IMR-90 (cell line): ENCODE results near the gene PNKD. TPM values are rescaled to one million over a fixed set of nuclear protein-coding genes. Genes with fewer than 3 reads are reported as not detected.

Experiments
- ATAC-seq: fragments of 200-7000 bp; cut with Tn5 transposase; 2 replicates; pipeline ENCODE4 v1.9.1; 2020; ENCODE audit warnings: low read depth, mild to moderate bottlenecking, moderate library complexity
- BruUV-seq: library from RNA; stranded (reverse); fragments of 400-500 nt; replicated peaks from 2 replicates; lab custom pipeline; 2021; lab: Mats Ljungman, UMichigan
- CTCF ChIA-PET: fragments of 300-600 bp; formaldehyde crosslinking; extraction: SDS; loops from one replicate; lab custom pipeline; 2021; ENCODE audit warnings: antibody characterized with exemption; lab: Yijun Ruan, JAX
- POLR2A ChIA-PET: fragments of 300-600 bp; sonication (Branson Sonifier 250); formaldehyde crosslinking; loops from one replicate; lab custom pipeline; 2022; ENCODE audit warnings: antibody characterized with exemption; ENCODE audit not compliant: unreplicated experiment; lab: Charles Lee
- DNase-seq: peaks from one replicate; pipeline ENCODE4 v3.0.0; 2013
- H2AFZ ChIP-seq: replicated peaks from 2 replicates; pipeline ENCODE3; 2013; ENCODE audit warnings: low read length, mild to moderate bottlenecking; ENCODE audit not compliant: poor library complexity
- H2AK5ac ChIP-seq: 2 replicates; pipeline ENCODE4 v1.6.1; 2013; ENCODE audit warnings: low read depth, low read length, inconsistent platforms
- H2AK9ac ChIP-seq: replicated peaks from 2 replicates; pipeline ENCODE3; 2013; ENCODE audit warnings: mild to moderate bottlenecking, low read depth, low read length, moderate library complexity; ENCODE audit not compliant: poor library complexity
- H2BK120ac ChIP-seq: 2 replicates; pipeline ENCODE4 v1.6.1; 2013; ENCODE audit warnings: low read depth, low read length, inconsistent platforms
- H2BK15ac ChIP-seq: 3 replicates; pipeline ENCODE4 v1.6.1; 2013; ENCODE audit warnings: low read depth, low read length, inconsistent platforms
- H2BK20ac ChIP-seq: 2 replicates; pipeline ENCODE4 v1.6.1; 2013; ENCODE audit warnings: low read depth, mild to moderate bottlenecking, inconsistent platforms, low read length, moderate library complexity
- H2BK5ac ChIP-seq: 2 replicates; pipeline ENCODE4 v1.6.1; 2013; ENCODE audit warnings: mild to moderate bottlenecking, low read depth, low read length, inconsistent platforms; ENCODE audit not compliant: poor library complexity, severe bottlenecking
- H3K14ac ChIP-seq: replicated peaks from 2 replicates; pipeline ENCODE4 v1.6.1; 2013; ENCODE audit warnings: low read depth, low read length, inconsistent platforms
- H3K18ac ChIP-seq: 2 replicates; pipeline ENCODE4 v1.6.1; 2013; ENCODE audit warnings: low read depth, low read length, control low read depth
- H3K23ac ChIP-seq: 2 replicates; pipeline ENCODE4 v1.6.1; 2013; ENCODE audit warnings: low read depth, low read length, inconsistent platforms
- H3K27ac ChIP-seq: 2 replicates; pipeline ENCODE4 v1.5.1; 2013; ENCODE audit warnings: mild to moderate bottlenecking, control low read depth, low read length; ENCODE audit not compliant: insufficient read depth
- H3K27me3 ChIP-seq: 2 replicates; pipeline ENCODE4 v1.6.1; 2013; ENCODE audit warnings: low read length; ENCODE audit not compliant: control insufficient read depth, insufficient read depth
- H3K36me3 ChIP-seq: 2 replicates; pipeline ENCODE4 v1.6.1; 2013; ENCODE audit warnings: low read length, mixed read lengths; ENCODE audit not compliant: control insufficient read depth, insufficient read depth
- H3K4ac ChIP-seq: 2 replicates; pipeline ENCODE4 v1.6.1; 2013; ENCODE audit warnings: low read depth, low read length, inconsistent platforms
- H3K4me1 ChIP-seq: 2 replicates; pipeline ENCODE4 v1.6.1; 2013; ENCODE audit warnings: low read length, mixed read lengths; ENCODE audit not compliant: control insufficient read depth, insufficient read depth
- H3K4me2 ChIP-seq: 2 replicates; pipeline ENCODE4 v1.6.1; 2013; ENCODE audit warnings: low read depth, mild to moderate bottlenecking, control low read depth, low read length, moderate library complexity
- H3K4me3 ChIP-seq: 2 replicates; pipeline ENCODE4 v1.5.1; 2013; ENCODE audit warnings: low read depth, mild to moderate bottlenecking, control low read depth, low read length, moderate library complexity; ENCODE audit not compliant: insufficient read depth
- H3K56ac ChIP-seq: 2 replicates; pipeline ENCODE4 v1.6.1; 2013; ENCODE audit warnings: low read length, inconsistent platforms; ENCODE audit not compliant: insufficient read depth; ENCODE audit errors: extremely low read depth
- H3K79me1 ChIP-seq, 2 experiments: 2 replicates each; pipeline ENCODE4 v1.6.1; 2013; ENCODE audit warnings: low read length in 2 of 2, inconsistent platforms in 1 of 2, low read depth in 1 of 2
- H3K9ac ChIP-seq: 2 replicates; pipeline ENCODE4 v1.6.1; 2013; ENCODE audit warnings: low read depth, low read length, control low read depth
- H3K9me1 ChIP-seq: 2 replicates; pipeline ENCODE4 v1.6.1; 2013; ENCODE audit warnings: low read length, inconsistent platforms; ENCODE audit not compliant: insufficient read depth
- H3K9me3 ChIP-seq: 2 replicates; pipeline ENCODE4 v1.6.1; 2013; ENCODE audit warnings: low read length; ENCODE audit not compliant: control insufficient read depth, insufficient read depth
- H4K20me1 ChIP-seq: 2 replicates; pipeline ENCODE4 v1.6.1; 2013; ENCODE audit warnings: low read length, inconsistent platforms; ENCODE audit not compliant: insufficient read depth
- H4K5ac ChIP-seq: 2 replicates; pipeline ENCODE4 v1.6.1; 2013; ENCODE audit warnings: mild to moderate bottlenecking, low read depth, low read length, control low read depth
- H4K8ac ChIP-seq, 2 experiments: 2 replicates each; pipeline ENCODE4 v1.6.1; 2013; ENCODE audit warnings: low read depth in 2 of 2, low read length in 2 of 2, control low read depth in 1 of 2, inconsistent platforms in 1 of 2
- H4K91ac ChIP-seq: 2 replicates; pipeline ENCODE4 v1.6.1; 2013; ENCODE audit warnings: low read depth, low read length, inconsistent platforms; ENCODE audit not compliant: insufficient read depth
- BHLHE40 ChIP-seq: fragments of 150-350 bp; IDR thresholded peaks from 2 replicates; pipeline ENCODE4 v1.6.1; 2016; ENCODE audit warnings: mild to moderate bottlenecking, low read depth, low read length
- CEBPB ChIP-seq: IDR thresholded peaks from 2 replicates; pipeline ENCODE4 v1.6.1; 2012; ENCODE audit warnings: low read depth, low read length, improper control_type of control experiment
- MAFK ChIP-seq: IDR thresholded peaks from 2 replicates; pipeline ENCODE4 v1.6.1; 2012; ENCODE audit warnings: low read depth, low read length, improper control_type of control experiment
- RAD21 ChIP-seq: IDR thresholded peaks from 2 replicates; pipeline ENCODE4 v1.6.1; 2012; ENCODE audit warnings: low read length, improper control_type of control experiment
- RCOR1 ChIP-seq: IDR thresholded peaks from 2 replicates; pipeline ENCODE4 v1.6.1; 2012; ENCODE audit warnings: mild to moderate bottlenecking, low read length, improper control_type of control experiment; ENCODE audit not compliant: insufficient replicate concordance
- SMC3 ChIP-seq: fragments of 150-350 bp; IDR thresholded peaks from 2 replicates; pipeline ENCODE4 v1.6.1; 2016; ENCODE audit warnings: low read depth, mild to moderate bottlenecking, antibody characterized with exemption, low read length, moderate library complexity
- USF2 ChIP-seq: fragments of 150-350 bp; IDR thresholded peaks from 2 replicates; pipeline ENCODE4 v1.6.1; 2017; ENCODE audit warnings: mild to moderate bottlenecking, antibody characterized with exemption, low read length, low read depth
- WGBS, 2 experiments: methylation state at CpG; one replicate each; pipeline versions ENCODE4 v1.1.5 to v1.1.7; 2013; ENCODE audit warnings: missing lambda C conversion rate in 2 of 2; ENCODE audit not compliant: insufficient read length in 1 of 2; ENCODE audit errors: extremely low coverage in 2 of 2; 5-methylcytosine and 5-hydroxymethylcytosine counted together
- dilution Hi-C: fragments of 300-500 bp; cut with HindIII; formaldehyde crosslinking; loops from one replicate; pipeline ENCODE4 v1.14.3; 2018; ENCODE audit warnings: low sequenced_read_pairs; ENCODE audit not compliant: unreplicated experiment
- in situ Hi-C: fragments of 300-500 bp; cut with MboI; formaldehyde crosslinking; loops from 3 replicates; pipeline ENCODE4 v1.14.3; 2019; ENCODE audit warnings: low sequenced_read_pairs, inconsistent platforms, mixed read lengths
- intact Hi-C: fragments of 100-400 bp; cut with micrococcal nuclease; formaldehyde crosslinking; loops from 2 replicates; pipeline ENCODE4 v1.10.0; 2022
- polyA plus RNA-seq, 3 experiments: library from polyadenylated mRNA; depleted of rRNA; stranded (reverse); fragments of >200 nt; gene quantifications; 2 replicates each; pipeline ENCODE4 v1.2.3, GENCODE V29; 2012; ENCODE audit warnings: low replicate concordance in 1 of 3
- total RNA-seq: library from RNA; depleted of rRNA; stranded (reverse); fragments of >200 nt; gene quantifications from 2 replicates; pipeline ENCODE4 v1.2.3, GENCODE V29; 2012

PNKD gene
- total and polyA plus RNA-seq, 2 of the 4 experiments (the other 2 are of a cell fraction), result 19.2 to 68.5 TPM

- no peak overlapping the region for H3K14ac ChIP-seq
- ChIA-PET POLR2A (interaction anchor here (0.6 kb wide), 2 partner anchors 21 to 71 kb away, joined by 3 read pairs; no protein-coding TSS in a partner anchor), CTCF (no interaction called here)
- H3K9ac ChIP-seq, result no peak overlapping the region
- no peak overlapping the region for H3K18ac ChIP-seq
- DNase-seq (no peak), ATAC-seq (no peak)
- no peaks in the 10 kb centered on the region for H3K9me1 ChIP-seq
- no peak overlapping the region; a peak in 1 of 4 replicates for H4K8ac ChIP-seq
- H3K27ac ChIP-seq, result no peak overlapping the region
- no peak overlapping the region for H4K91ac ChIP-seq
- H4K5ac ChIP-seq, result no peak overlapping the region
- no peak overlapping the region for H2BK15ac ChIP-seq
- H3K4me2 ChIP-seq, result no peak overlapping the region
- H3K9me3 ChIP-seq, result peaks cover 7% of the 10 kb centered on the region
- H2AK5ac ChIP-seq, result no peak overlapping the region
- no peaks in the 10 kb centered on the region for H3K36me3 ChIP-seq
- WGBS, 2 experiments, result no CpG with 5 or more reads among the region's 27 CpGs
- no peak overlapping the region for H2AK9ac ChIP-seq
- in situ Hi-C loops (no loop called here), intact Hi-C loops (no loop called here), dilution Hi-C loops (no loop called here)
- no peak overlapping the region for H3K4me3 ChIP-seq
- no peak overlapping the region for H3K4ac ChIP-seq
- no peak overlapping the region for H2BK120ac ChIP-seq
- H4K20me1 ChIP-seq, result no peaks in the 10 kb centered on the region
- TF ChIP-seq RCOR1 (no peak), USF2 (no peak), BHLHE40 (no peak), SMC3 (no peak), CEBPB (no peak), RAD21 (no peak), MAFK (no peak)
- H2BK5ac ChIP-seq, result no peak overlapping the region
- no peaks in the 10 kb centered on the region for H3K79me1 ChIP-seq
- H3K56ac ChIP-seq, result no peak overlapping the region
- BruUV-seq, result no TSS peak
- no peak overlapping the region for H3K23ac ChIP-seq
- H3K4me1 ChIP-seq, result peaks cover 5% of the 10 kb centered on the region
- H2AFZ ChIP-seq, result peak overlapping the region; percentile 3
- no peak overlapping the region for H2BK20ac ChIP-seq
- peaks cover 2% of the 10 kb centered on the region; the same call in 1 of the 2 replicates for H3K27me3 ChIP-seq
Measured at GRCh38 chr2:218368621-218369153, 98.4 kb downstream of the PNKD start.
